Measurements from ENCODE around the gene BMAL2. TPM values are rescaled to one million over a fixed set of nuclear protein-coding genes. Genes with fewer than 3 reads are reported as not detected.

The BMAL2 gene
- total RNA-seq, 1 experiment from 2014 or later: 43.9 TPM

GRCh38 chr12:27344760-27345159 is 12.1 kb downstream of the BMAL2 start:
- no peak for DNase-seq (ENCODE audit: low read depth, low spot score)
- Histone ChIP-seq H3K4me1 (ENCODE audit: control insufficient read depth, insufficient read depth, low read length) (peaks cover 19% of the 10 kb centered on the region; the same call in 1 of the 2 replicates), H3K4me3 (ENCODE audit: low read depth in 2 of 2, low read length in 2 of 2) (no peak overlapping the region), H3K27me3 (ENCODE audit: control insufficient read depth, insufficient read depth, low read length) (no peaks in the 10 kb centered on the region), H3K36me3 (ENCODE audit: control insufficient read depth, insufficient read depth, low read length) (no peaks in the 10 kb centered on the region), H3K9me3 (ENCODE audit: control insufficient read depth, insufficient read depth, low read depth, low read length) (no peaks in the 10 kb centered on the region), H3K27ac (ENCODE audit: low read length) (no peak overlapping the region)
- intact Hi-C loops (cut with micrococcal nuclease; ENCODE audit: unreplicated experiment) (no loop called here), in situ Hi-C loops (cut with HindIII; ENCODE audit: low pct_unique_long_range_greater_than_20kb, low sequenced_read_pairs) (no loop called here)
- TF ChIP-seq TCF7L2 (IDR thresholded peaks at IDR 0.05; ENCODE audit: low read depth, low read length) (no peak), POLR2AphosphoS5 (IDR thresholded peaks at IDR 0.05; ENCODE audit: low read depth, low read length) (no peak), SIN3A (IDR thresholded peaks at IDR 0.05; ENCODE audit: borderline replicate concordance, insufficient read depth, low read depth, low read length) (no peak), CTCF (IDR thresholded peaks at IDR 0.05) (no peak)
- TF ChIP-seq, protein P1, sequence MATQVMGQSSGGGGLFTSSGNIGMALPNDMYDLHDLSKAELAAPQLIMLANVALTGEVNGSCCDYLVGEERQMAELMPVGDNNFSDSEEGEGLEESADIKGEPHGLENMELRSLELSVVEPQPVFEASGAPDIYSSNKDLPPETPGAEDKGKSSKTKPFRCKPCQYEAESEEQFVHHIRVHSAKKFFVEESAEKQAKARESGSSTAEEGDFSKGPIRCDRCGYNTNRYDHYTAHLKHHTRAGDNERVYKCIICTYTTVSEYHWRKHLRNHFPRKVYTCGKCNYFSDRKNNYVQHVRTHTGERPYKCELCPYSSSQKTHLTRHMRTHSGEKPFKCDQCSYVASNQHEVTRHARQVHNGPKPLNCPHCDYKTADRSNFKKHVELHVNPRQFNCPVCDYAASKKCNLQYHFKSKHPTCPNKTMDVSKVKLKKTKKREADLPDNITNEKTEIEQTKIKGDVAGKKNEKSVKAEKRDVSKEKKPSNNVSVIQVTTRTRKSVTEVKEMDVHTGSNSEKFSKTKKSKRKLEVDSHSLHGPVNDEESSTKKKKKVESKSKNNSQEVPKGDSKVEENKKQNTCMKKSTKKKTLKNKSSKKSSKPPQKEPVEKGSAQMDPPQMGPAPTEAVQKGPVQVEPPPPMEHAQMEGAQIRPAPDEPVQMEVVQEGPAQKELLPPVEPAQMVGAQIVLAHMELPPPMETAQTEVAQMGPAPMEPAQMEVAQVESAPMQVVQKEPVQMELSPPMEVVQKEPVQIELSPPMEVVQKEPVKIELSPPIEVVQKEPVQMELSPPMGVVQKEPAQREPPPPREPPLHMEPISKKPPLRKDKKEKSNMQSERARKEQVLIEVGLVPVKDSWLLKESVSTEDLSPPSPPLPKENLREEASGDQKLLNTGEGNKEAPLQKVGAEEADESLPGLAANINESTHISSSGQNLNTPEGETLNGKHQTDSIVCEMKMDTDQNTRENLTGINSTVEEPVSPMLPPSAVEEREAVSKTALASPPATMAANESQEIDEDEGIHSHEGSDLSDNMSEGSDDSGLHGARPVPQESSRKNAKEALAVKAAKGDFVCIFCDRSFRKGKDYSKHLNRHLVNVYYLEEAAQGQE (IDR thresholded peaks at IDR 0.05; ENCODE audit: insufficient read depth in 1 of 2, low read depth in 2 of 2, low read length in 1 of 2): no peak
- BruUV-seq (replicated peaks): no TSS peak
- POLR2A ChIA-PET: no interaction called here
- ATAC-seq: no peak
- CTCF ChIA-PET: no interaction called here

- Histone ChIP-seq H3K27me3 (ENCODE audit: control insufficient read depth, insufficient read depth, low read length) (no peaks in the 10 kb centered on the region), H3K4me3 (ENCODE audit: low read depth in 2 of 2, low read length in 2 of 2) (no peak overlapping the region), H3K27ac (ENCODE audit: low read length) (no peak overlapping the region), H3K36me3 (ENCODE audit: control insufficient read depth, insufficient read depth, low read length) (no peaks in the 10 kb centered on the region), H3K9me3 (ENCODE audit: control insufficient read depth, insufficient read depth, low read depth, low read length) (no peaks in the 10 kb centered on the region), H3K4me1 (ENCODE audit: control insufficient read depth, insufficient read depth, low read length) (peaks cover 19% of the 10 kb centered on the region; the same call in 1 of the 2 replicates)
- BruUV-seq (replicated peaks): no TSS peak
- in situ Hi-C loops (cut with HindIII; ENCODE audit: low pct_unique_long_range_greater_than_20kb, low sequenced_read_pairs) (no loop called here), intact Hi-C loops (cut with micrococcal nuclease; ENCODE audit: unreplicated experiment) (no loop called here)
- ChIA-PET CTCF (no interaction called here), POLR2A (no interaction called here)
- DNase-seq (ENCODE audit: low read depth, low spot score): no peak
- no peak for ATAC-seq
- TF ChIP-seq CTCF (IDR thresholded peaks at IDR 0.05) (no peak), SIN3A (IDR thresholded peaks at IDR 0.05; ENCODE audit: borderline replicate concordance, insufficient read depth, low read depth, low read length) (no peak), POLR2AphosphoS5 (IDR thresholded peaks at IDR 0.05; ENCODE audit: low read depth, low read length) (no peak), TCF7L2 (IDR thresholded peaks at IDR 0.05; ENCODE audit: low read depth, low read length) (no peak)
- TF ChIP-seq, protein P1 (IDR thresholded peaks at IDR 0.05; ENCODE audit: insufficient read depth in 1 of 2, low read depth in 2 of 2, low read length in 1 of 2): no peak
Measured at GRCh38 chr12:27345376-27345775, 12.7 kb downstream of the BMAL2 start.
